ENCODE data around the gene MAN2B2. TPM values are rescaled to one million over a fixed set of nuclear protein-coding genes. Genes with fewer than 3 reads are reported as not detected.

MAN2B2 gene
- total RNA-seq, 1 donor from 2014 or later = 13.9 TPM

DNA sequence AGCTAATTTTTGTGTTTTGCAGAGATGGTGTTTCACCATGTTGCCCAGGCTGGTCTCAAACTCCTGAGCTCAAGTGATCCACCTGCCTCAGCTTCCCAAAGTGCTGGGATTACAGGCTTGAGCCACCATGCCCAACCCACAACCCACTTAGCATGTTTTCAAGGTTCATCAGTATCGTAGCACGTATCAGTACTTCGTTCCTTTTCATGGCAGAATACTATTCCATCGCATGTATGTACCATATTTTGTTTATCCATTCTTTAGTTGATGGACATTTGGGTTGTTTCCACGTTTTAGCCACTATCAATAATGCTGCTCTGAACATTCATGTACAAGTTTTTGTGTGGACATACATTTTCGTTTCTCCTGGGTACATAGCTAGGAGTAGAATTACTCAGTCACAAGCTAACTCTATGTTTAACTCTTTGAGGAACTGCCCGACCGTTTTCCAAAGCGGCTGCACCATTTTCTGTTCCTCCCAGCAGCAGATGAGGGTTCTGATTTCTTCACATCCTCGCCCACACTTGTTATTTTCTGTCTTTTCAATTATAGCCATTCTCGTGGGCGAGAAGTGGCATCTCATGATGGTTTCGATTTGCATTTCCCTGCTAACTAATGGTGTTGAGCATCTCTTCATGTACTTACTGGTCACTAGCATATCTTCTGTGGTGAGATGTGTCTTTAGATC, 32.5 kb downstream of the MAN2B2 start:
- peaks cover 13% of the 10 kb centered on the region for H3K9me3 Mint-ChIP-seq
- no peak overlapping the region for H3K27ac Mint-ChIP-seq
- no peak for DNase-seq (ENCODE audit: low spot score)
- H3K4me1 Mint-ChIP-seq (ENCODE audit: low read depth) = peaks cover 13% of the 10 kb centered on the region
- no peaks in the 10 kb centered on the region for H3K27me3 Mint-ChIP-seq (ENCODE audit: insufficient read depth)
- H3K4me3 Mint-ChIP-seq = no peak overlapping the region
- intact Hi-C loops (cut with micrococcal nuclease) = no loop called here
- peaks cover 62% of the 10 kb centered on the region for H3K36me3 Mint-ChIP-seq (ENCODE audit: low read depth)

DNA sequence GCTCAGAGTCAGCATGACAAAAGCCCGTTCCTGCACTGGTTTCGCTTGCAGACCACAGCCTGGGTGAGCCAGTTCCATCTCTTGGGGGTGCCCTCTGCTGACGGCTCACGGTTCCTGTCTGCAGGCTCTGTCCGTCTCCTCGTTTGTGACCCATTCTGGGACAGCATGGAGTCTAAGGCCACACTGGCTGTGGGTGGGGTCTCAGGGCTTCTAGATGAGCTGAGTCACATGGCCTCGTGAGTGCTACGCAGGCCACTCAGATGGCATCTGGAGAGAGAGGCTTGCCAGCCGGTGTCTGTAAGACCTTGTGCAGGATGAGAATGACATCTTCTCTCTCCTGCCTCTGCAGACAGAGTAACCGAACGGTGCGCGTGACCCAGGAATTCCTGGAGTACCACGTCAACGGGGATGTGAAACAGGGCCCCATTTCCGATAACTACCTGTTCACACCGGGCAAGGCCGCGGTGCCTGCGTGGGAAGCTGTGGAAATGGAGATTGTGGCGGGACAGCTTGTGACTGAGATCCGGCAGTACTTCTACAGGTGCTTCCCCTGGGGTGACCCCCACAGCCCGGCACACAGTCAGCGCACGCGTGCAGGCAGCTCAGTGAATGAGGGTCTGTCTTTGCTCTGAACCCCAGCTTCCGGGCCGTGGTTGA, 33.9 kb downstream of the MAN2B2 start:
- H3K36me3 Mint-ChIP-seq (ENCODE audit: low read depth) = peaks cover 54% of the 10 kb centered on the region
- peaks cover 13% of the 10 kb centered on the region for H3K4me1 Mint-ChIP-seq (ENCODE audit: low read depth)
- H3K4me3 Mint-ChIP-seq = no peak overlapping the region
- DNase-seq (ENCODE audit: low spot score) = no peak
- intact Hi-C loops (cut with micrococcal nuclease) = no loop called here
- H3K27ac Mint-ChIP-seq = no peak overlapping the region
- no peaks in the 10 kb centered on the region for H3K27me3 Mint-ChIP-seq (ENCODE audit: insufficient read depth)
- peaks cover 9% of the 10 kb centered on the region for H3K9me3 Mint-ChIP-seq

DNA sequence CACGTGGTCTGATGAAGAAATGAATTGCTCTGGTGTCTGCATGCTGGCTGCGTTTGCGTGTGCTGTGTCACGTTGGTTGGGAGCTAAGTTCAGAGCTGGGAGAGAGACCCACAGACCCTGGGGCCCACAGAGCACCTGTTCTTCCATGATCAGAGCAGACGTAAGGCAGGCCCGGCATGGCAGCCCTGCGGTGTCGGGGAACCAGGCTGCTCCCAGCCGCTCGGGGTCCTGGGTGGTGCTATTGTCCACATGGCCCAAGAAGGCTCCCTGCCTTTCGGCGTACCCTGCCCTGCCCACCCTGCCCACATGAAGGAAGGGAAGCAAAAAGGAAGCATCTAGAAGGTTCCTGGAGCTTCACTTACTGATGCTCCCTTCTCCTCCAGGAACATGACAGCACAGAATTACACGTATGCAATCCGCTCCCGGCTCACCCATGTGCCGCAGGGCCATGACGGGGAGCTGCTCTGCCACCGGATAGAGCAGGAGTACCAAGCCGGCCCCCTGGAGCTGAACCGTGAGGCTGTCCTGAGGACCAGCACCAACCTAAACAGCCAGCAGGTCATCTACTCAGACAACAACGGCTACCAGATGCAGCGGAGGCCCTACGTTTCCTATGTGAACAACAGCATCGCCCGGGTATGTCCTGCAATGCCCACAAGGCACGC, 34.6 kb downstream of the MAN2B2 start:
- Mint-ChIP-seq H3K4me3 (no peak overlapping the region), H3K27me3 (ENCODE audit: insufficient read depth) (no peaks in the 10 kb centered on the region), H3K9me3 (peaks cover 3% of the 10 kb centered on the region), H3K4me1 (ENCODE audit: low read depth) (peaks cover 13% of the 10 kb centered on the region), H3K36me3 (ENCODE audit: low read depth) (peaks cover 48% of the 10 kb centered on the region), H3K27ac (no peak overlapping the region)
- no peak for DNase-seq (ENCODE audit: low spot score)
- intact Hi-C loops (cut with micrococcal nuclease) = no loop called here

DNA sequence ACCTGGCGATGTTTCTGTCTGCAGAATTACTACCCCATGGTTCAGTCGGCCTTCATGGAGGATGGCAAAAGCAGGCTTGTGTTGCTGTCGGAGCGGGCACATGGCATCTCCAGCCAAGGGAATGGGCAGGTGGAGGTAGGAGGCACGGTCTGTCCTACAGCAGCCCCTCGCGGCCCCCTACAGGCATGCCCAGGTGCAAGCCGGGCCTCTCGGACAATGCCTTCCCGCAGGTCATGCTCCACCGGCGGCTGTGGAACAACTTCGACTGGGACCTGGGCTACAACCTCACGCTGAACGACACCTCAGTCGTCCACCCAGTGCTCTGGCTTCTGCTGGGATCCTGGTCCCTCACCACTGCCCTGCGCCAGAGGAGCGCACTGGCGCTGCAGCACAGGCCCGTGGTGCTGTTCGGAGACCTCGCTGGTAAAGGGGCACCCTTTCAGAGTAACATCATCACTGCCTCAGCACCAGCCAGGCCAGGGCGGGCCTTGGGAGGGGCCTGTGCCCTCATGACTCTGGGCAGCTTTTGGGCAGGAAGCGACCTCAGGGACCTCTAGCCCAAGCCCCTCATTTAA, 36.0 kb downstream of the MAN2B2 start:
- intact Hi-C loops (cut with micrococcal nuclease) = no loop called here
- Mint-ChIP-seq H3K9me3 (no peaks in the 10 kb centered on the region), H3K27ac (no peak overlapping the region), H3K27me3 (ENCODE audit: insufficient read depth) (no peaks in the 10 kb centered on the region), H3K4me3 (no peak overlapping the region), H3K36me3 (ENCODE audit: low read depth) (peaks cover 35% of the 10 kb centered on the region), H3K4me1 (ENCODE audit: low read depth) (peaks cover 13% of the 10 kb centered on the region)
- DNase-seq (ENCODE audit: low spot score) = no peak

DNA sequence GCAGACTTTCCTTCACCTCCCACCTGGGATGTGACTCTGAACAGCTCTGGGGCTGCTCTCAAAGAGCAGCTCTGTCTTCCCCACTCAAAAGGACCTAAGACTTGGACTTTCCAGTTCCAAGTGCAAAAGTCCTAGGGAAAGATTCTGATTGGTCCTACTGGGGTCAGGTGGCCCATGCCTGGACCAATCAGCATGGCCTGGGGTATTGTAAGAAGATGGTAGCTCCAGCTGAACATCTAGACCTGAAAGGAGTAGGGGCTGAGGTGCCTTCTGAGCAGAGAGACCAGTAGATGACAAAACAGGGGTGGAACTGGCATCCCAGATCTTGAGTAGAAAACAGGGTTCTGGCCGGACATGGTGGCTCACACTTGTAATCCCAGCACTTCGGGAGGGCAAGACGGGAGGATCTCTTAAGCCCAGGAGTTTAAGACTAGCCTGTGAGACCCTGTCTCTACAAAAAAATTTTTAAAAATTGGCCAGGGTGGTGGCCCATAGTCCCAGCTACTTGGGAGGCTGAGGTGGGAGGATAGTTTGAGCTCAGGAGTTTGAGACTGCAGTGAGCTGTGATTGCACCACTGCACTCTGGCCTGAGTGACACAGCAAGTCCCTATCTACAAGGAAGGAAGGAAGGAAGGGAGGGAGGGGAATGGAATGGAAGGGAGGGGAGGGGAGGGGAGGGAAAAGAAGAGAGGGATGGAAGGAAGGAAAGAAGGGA, 38.1 kb downstream of the MAN2B2 start:
- no peak overlapping the region for H3K4me3 Mint-ChIP-seq
- peaks cover 27% of the 10 kb centered on the region for H3K36me3 Mint-ChIP-seq (ENCODE audit: low read depth)
- peaks cover 5% of the 10 kb centered on the region for H3K4me1 Mint-ChIP-seq (ENCODE audit: low read depth)
- H3K9me3 Mint-ChIP-seq = no peaks in the 10 kb centered on the region
- H3K27me3 Mint-ChIP-seq (ENCODE audit: insufficient read depth) = no peaks in the 10 kb centered on the region
- no peak for DNase-seq (ENCODE audit: low spot score)
- no peak overlapping the region for H3K27ac Mint-ChIP-seq
- intact Hi-C loops (cut with micrococcal nuclease) = no loop called here

DNA sequence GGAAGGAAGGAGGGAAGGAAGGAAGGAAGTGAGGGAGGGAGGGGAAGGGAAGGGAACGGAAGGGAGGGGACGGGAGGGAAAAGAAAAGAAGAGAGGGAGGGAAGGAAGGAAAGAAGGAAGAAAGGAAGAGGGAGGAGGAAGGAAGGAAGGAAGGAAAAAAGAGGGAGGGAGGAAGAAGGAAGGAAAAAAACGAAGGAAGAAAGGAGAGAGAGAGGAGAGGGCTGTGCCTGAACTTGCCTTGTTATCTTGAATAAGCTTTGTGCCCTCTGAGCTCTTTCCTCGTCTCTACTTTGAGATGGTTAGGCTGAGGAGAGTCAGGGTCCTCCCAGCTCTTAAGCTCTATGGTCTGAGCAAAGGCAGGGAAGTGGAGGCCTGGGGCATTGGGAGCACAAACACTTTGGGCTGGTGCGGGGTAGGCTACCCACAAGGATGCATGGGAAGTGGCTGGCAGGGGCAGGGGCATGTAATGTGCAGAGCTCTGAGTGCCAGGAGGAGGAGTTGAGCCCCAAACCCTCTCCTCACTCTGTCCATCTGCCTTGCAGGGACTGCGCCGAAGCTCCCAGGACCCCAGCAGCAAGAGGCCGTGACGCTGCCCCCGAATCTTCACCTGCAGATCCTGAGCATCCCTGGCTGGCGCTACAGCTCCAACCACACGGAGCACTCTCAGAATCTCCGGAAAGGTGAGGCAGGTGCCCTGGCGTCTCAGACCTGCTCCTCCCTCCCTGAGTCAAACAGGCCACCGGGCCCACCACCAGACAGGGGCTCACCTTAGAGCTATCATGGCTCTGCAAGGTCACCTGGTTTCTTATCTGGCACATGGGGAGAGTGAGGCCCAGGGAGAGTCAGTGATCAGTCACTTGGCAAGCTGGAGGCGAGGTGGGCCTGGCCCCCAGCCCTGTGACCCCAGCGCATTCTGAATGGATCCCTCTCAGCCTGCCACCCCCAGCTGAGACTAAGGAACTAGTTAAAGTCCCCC, 39.0 kb downstream of the MAN2B2 start:
- intact Hi-C loops (cut with micrococcal nuclease) = no loop called here
- H3K27me3 Mint-ChIP-seq (ENCODE audit: insufficient read depth) = no peaks in the 10 kb centered on the region
- H3K4me3 Mint-ChIP-seq = no peak overlapping the region
- no peaks in the 10 kb centered on the region for H3K4me1 Mint-ChIP-seq (ENCODE audit: low read depth)
- H3K9me3 Mint-ChIP-seq = no peaks in the 10 kb centered on the region
- no peak for DNase-seq (ENCODE audit: low spot score)
- no peak overlapping the region for H3K27ac Mint-ChIP-seq
- peaks cover 25% of the 10 kb centered on the region for H3K36me3 Mint-ChIP-seq (ENCODE audit: low read depth)

DNA sequence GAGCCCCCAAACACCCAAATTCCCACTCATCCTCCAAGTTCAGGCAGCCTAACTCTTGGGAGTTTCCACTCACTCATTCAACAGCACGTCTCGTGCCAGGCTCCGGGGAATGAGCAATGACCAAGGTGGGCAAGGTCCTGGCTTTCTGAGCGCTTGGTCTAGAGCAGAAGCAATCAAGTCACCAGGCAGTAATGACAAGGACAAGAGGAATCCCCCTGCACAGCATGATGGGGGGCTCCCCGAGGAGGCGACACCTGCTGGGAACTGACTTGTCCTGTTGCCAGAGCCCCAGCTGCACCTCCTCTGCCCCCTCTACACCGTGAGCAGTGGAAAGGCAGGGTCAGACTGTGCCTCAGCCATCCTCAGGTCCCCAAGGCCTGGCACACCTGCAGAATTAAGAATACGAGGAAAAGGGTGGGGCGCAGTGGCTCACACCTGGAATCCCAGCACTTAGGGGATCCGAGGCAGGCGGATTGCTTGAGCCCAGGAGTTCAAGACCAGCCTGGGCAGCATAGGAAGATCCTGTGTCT, 39.8 kb downstream of the MAN2B2 start:
- Mint-ChIP-seq H3K4me3 (no peak overlapping the region), H3K9me3 (no peaks in the 10 kb centered on the region), H3K27ac (no peak overlapping the region), H3K36me3 (ENCODE audit: low read depth) (peaks cover 25% of the 10 kb centered on the region), H3K27me3 (ENCODE audit: insufficient read depth) (no peaks in the 10 kb centered on the region), H3K4me1 (ENCODE audit: low read depth) (no peaks in the 10 kb centered on the region)
- intact Hi-C loops (cut with micrococcal nuclease) = no loop called here
- DNase-seq (ENCODE audit: low spot score) = no peak

DNA sequence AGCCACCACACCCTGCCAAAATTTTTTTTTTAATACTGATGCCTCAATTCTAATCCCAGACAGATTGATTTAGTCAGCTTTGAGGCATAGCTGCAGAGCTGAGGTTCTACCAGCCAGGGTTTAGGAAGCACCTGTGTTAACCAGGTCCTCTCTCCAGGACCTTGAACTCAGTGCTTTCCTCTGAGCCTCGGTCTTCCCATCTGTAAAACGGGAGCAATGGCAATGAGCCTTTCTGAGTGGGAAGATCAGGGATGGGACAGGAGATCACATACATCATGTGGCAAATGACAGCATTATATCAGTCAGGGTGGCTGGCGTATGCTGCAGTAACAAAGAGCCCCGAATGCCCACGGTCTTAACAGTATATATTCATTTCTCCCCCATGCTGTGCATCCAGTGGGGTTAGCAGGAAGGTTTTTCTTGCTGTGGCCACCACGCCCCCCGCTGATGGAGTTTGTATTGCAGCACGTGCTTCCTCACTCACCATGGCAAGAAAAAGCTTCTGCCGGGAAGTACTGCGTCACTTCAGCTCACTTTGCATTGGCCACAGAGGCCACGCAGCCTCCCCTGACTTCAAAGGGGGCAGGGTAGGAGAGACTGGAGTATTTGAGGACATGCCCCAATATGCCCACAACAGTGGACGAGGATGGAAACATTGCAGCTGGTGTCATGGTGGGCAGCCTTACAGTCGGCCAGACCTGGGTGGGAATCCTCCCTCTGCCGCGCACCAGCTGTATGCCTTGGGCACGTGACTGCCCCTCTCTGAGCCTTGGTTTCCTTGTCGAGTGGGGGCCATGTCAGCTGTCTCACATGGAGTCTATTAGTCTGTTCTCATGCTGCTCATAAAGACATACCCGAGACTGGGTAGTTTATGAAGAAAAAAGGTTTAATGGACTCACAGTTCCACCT, 41.4 kb downstream of the MAN2B2 start:
- Mint-ChIP-seq H3K36me3 (ENCODE audit: low read depth) (peaks cover 23% of the 10 kb centered on the region), H3K4me1 (ENCODE audit: low read depth) (no peaks in the 10 kb centered on the region), H3K4me3 (no peak overlapping the region), H3K27ac (no peak overlapping the region), H3K27me3 (ENCODE audit: insufficient read depth) (no peaks in the 10 kb centered on the region), H3K9me3 (no peaks in the 10 kb centered on the region)
- no peak for DNase-seq (ENCODE audit: low spot score)
- intact Hi-C loops (cut with micrococcal nuclease) = no loop called here

DNA sequence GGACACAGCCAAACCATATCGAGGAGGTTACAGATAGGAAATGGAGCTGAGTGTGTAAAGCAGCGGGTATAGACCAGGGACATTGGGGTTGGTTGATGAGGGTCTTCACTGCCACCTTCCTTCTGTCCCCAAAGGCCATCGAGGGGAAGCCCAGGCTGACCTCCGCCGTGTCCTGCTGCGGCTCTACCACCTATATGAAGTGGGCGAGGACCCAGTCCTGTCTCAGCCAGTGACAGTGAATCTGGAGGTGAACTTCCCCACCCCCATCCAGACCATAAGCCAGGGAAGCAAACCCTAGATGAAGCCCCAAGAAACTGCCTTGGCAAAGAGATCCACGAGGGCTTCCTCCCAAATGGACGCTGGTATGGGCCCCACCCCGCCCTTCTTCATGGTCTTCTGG, 42.3 kb downstream of the MAN2B2 start:
- Mint-ChIP-seq H3K4me1 (ENCODE audit: low read depth) (no peaks in the 10 kb centered on the region), H3K36me3 (ENCODE audit: low read depth) (peaks cover 18% of the 10 kb centered on the region), H3K9me3 (no peaks in the 10 kb centered on the region), H3K27me3 (ENCODE audit: insufficient read depth) (no peaks in the 10 kb centered on the region), H3K4me3 (no peak overlapping the region), H3K27ac (no peak overlapping the region)
- intact Hi-C loops (cut with micrococcal nuclease) = no loop called here
- DNase-seq (ENCODE audit: low spot score) = no peak

DNA sequence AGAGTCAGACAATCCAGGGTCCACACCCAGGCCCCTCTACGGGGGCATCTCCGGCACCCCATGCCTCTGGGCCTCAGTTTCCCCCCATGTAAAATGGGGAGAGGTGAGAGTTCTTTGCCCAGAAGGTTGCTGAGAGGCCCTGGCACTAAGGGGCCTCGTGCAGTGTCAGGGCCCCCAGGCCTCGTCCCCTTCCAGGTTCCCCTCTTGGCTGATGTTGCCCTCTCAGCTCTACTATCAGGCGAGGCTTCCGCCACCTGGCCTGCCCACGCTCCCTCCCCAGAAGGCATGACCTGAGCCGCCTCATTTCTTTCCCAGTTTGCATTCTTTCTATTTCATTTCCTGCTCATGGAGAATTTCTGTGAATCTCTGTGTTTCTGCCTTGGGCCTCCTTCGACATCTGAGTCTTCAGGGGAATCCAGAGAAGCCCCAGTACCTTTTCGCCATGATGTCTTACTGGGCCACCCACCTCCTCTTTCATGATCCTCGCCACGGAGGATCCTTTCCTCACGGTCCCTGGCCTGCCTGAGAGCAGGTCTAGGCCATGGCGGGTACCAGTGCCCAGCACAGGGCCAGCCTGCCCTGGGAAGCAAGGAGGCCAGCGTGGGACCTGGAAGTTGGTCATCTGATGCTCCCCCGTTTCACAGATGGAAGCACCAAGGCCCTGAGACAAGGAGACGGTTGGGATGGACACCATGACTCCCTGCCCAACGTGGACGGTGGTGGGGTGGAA, 43.6 kb downstream of the MAN2B2 start:
- H3K9me3 Mint-ChIP-seq = no peaks in the 10 kb centered on the region
- H3K4me1 Mint-ChIP-seq (ENCODE audit: low read depth) = no peaks in the 10 kb centered on the region
- DNase-seq (ENCODE audit: low spot score) = no peak
- intact Hi-C loops (cut with micrococcal nuclease) = no loop called here
- H3K27ac Mint-ChIP-seq = no peak overlapping the region
- H3K36me3 Mint-ChIP-seq (ENCODE audit: low read depth) = peaks cover 18% of the 10 kb centered on the region
- H3K4me3 Mint-ChIP-seq = no peak overlapping the region
- no peaks in the 10 kb centered on the region for H3K27me3 Mint-ChIP-seq (ENCODE audit: insufficient read depth)

DNA sequence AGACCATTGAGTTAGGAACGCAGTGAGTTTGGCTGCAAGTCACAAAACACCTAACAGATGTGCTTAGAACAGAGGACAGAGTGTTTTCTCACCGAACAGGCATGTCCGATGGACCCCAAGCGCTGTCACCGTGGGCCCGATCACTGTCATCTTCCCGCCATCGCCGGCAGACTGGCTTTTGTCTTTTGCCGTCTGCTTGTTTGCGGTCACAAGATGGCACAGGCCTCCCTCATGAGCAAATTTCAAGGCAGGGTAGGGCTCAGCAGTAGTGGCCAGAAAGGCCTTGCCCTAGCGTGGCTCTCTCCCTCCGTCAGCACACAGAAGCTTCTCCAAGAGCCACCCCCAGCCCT, 44.1 kb downstream of the MAN2B2 start:
- Mint-ChIP-seq H3K9me3 (no peaks in the 10 kb centered on the region), H3K36me3 (ENCODE audit: low read depth) (peaks cover 18% of the 10 kb centered on the region), H3K27ac (no peak overlapping the region), H3K4me1 (ENCODE audit: low read depth) (no peaks in the 10 kb centered on the region), H3K27me3 (ENCODE audit: insufficient read depth) (no peaks in the 10 kb centered on the region), H3K4me3 (no peak overlapping the region)
- intact Hi-C loops (cut with micrococcal nuclease) = no loop called here
- no peak for DNase-seq (ENCODE audit: low spot score)

All from activated T-helper 1 cell treated with anti-CD3 and anti-CD28 coated beads, Interleukin-12 subunit alpha, Interleukin-12 subunit beta, Interleukin-2, Interleukin-4 antibody, amounts not matched to agents 30 ng/mL and 10 ng/mL and 1 ng/mL, durations not matched to agents 14 hours and 24 hours and 36 hours (primary cell).